ENCODE data around the gene NBDY.

DNA sequence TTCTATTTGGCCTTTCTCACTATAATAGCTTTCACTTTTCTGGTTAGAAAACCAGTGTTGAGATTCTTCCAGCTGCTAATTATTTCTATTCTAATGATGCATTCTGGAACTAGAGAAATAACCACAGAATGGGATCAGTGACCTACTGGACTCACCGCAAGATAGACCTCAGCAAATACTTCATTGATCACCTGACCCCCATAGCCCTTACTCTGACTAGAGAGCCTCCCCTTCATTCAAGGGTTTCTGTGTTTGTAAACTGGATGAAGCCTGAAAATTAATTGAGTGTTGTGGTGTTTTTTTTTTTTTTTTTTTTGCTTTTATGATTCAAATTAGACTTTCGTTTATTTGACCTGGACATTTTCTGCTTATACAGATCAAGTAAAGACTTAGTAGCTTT, 97.0 kb downstream of the NBDY start:
- TF ChIP-seq, protein P1, sequence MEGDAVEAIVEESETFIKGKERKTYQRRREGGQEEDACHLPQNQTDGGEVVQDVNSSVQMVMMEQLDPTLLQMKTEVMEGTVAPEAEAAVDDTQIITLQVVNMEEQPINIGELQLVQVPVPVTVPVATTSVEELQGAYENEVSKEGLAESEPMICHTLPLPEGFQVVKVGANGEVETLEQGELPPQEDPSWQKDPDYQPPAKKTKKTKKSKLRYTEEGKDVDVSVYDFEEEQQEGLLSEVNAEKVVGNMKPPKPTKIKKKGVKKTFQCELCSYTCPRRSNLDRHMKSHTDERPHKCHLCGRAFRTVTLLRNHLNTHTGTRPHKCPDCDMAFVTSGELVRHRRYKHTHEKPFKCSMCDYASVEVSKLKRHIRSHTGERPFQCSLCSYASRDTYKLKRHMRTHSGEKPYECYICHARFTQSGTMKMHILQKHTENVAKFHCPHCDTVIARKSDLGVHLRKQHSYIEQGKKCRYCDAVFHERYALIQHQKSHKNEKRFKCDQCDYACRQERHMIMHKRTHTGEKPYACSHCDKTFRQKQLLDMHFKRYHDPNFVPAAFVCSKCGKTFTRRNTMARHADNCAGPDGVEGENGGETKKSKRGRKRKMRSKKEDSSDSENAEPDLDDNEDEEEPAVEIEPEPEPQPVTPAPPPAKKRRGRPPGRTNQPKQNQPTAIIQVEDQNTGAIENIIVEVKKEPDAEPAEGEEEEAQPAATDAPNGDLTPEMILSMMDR (IDR thresholded peaks at IDR 0.05): no peak
- TF ChIP-seq POLR2A (IDR thresholded peaks at IDR 0.05): no peak

Measured in prostate gland (tissue), 2 donors.